GM18511 (cell line): Measurements from ENCODE around the gene CAMKMT.

Experiments used
- ATAC-seq: cut with Tn5 transposase; IDR thresholded peaks from one replicate; pipeline ENCODE4 v1.9.1; 2021; ENCODE audit warnings: mild to moderate bottlenecking, moderate library complexity; ENCODE audit not compliant: unreplicated experiment

CAMKMT gene

GRCh38 chr2:44817256-44817655 lies 455.5 kb downstream of the CAMKMT start:
- no peak for ATAC-seq

DNA sequence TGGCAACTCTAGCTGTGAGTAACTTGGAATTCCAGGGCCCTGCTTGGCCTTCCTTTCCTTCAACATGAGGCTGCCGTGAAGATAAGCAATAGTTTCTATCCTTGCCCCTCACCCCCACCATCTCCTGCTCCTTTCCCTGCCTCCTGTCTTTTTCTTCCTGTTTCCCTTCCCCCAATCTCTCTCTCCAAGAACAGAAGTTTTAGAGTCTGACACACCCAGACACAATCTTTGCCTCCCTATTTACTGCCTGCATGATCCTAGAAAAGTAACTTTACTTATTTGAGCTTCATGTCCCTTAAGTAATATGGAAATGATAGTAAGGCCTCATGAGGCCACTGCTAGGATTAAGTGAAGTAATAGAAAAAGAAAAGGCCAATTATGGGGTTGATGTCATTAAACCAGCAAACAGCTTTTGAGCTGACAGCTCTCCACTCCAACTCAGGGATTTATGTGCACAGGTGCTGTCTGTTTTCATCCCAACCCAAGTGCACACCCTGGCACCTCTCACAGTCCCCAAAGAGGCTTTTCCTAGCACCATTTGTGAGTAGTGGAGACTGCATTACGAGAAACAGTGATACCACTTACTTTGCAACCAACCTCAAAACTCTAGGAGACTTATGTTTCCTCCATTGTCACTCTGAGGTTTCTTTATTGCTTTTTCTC lies 456.1 kb downstream of the CAMKMT start:
- ATAC-seq, result no peak

- ATAC-seq, result no peak
Measured at GRCh38 chr2:44819061-44819460, 457.3 kb downstream of the CAMKMT start.

GRCh38 chr2:44821500-44821899 lies 459.8 kb downstream of the CAMKMT start:
- ATAC-seq, result no peak

DNA sequence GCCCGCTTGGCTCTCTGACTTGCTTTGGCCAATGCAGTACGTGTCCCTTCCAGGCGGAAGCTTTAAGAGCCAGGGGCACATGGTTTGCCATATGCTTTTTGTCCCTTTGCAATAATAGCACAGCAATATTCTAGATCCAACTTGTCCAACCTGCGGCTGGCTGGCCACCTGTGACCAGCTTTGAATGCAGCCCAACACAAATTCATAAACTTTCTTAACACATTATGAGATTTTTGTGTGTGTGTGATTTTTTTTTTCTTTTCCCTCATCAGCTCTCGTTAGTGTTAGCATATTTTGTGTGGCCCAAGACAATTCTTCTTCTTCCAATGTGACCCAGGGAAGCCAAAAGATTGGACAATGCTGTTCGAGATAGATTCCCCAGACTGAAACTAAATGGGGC lies 460.4 kb downstream of the CAMKMT start:
- no peak for ATAC-seq
